Activated CD4-positive, alpha-beta T cell treated with anti-CD3 and anti-CD28 coated beads, Interleukin-2, amount 50 U/mL, for 48 hours (primary cell): ENCODE data around the gene CNTNAP2.

Experiments
- DNase-seq, 2 experiments: peaks; one replicate each; pipeline ENCODE4 v3.0.0-alpha.2; 2020

The CNTNAP2 gene

GRCh38 chr7:147605323-147605722 lies 1488.7 kb downstream of the CNTNAP2 start:
- no peak for DNase-seq

DNA sequence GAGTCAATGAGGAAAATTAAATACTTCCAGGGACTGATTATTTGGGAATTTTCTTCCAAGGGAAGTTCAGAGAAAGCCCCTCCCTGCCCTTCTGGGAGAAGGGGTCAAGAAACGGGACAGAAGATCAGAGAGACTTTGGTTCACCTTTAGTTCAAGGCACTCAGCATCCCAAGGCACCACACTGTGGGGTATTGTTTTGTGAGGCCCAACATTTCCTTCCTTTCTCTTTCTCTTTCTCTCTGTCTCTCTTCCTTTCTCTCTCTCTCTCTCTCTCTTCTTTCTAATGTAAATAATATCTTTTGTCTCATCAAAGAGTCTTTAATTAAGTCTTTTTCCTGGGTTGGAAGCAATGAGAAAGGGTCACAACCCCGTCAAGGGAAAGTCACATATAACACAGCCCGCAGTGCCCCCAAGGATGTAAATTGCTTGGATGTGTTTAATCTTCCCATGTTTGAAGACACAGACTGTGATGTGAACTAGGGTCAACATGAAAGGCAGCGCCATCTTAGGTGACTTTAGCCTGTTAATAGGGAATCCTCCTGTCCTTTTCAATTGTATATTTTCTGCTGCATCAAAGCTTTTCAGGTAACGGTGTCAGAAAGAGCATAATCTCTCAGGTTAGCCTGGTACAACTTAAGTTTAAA lies 1490.7 kb downstream of the CNTNAP2 start:
- DNase-seq: no peak

DNA sequence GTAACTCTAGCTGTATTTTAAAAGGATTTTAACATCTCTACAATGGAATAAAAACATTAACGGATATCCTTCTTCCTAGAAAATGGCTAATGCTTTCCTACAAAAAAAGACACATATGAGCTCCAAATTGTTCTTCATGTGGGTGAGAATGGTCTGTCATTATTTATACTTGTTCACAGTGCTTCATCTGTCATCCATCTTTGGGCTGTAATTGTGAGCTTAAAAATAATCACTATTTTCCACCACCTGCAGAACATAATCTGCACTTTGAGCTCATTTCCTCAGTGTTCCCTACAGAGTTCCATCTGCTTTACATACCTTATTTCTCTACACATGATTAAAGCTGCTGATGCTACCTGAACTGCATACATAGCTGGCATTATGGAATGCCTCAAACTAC lies 1494.8 kb downstream of the CNTNAP2 start:
- no peak for DNase-seq

- DNase-seq: no peak
Measured at GRCh38 chr7:147635288-147635687, 1518.7 kb downstream of the CNTNAP2 start.

DNA sequence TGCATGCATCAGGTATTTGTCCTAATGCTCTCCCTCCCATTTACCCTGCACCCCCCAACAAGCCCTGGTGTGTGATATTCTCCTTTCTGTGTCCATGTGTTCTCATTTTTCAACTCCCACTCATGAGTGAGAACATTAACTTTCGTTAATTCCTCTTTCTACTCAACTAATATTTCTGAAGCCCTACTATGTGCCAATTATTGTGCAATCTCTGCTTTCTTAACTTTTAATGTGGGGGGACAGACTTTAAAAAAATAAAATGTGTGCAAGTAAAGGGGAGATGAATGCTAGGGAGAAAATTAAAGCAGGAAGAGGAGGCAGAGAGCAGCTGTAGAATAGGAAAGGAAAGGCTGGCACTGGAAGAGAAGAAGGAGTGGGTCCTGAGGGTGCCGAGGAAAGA lies 1520.0 kb downstream of the CNTNAP2 start:
- no peak for DNase-seq

DNA sequence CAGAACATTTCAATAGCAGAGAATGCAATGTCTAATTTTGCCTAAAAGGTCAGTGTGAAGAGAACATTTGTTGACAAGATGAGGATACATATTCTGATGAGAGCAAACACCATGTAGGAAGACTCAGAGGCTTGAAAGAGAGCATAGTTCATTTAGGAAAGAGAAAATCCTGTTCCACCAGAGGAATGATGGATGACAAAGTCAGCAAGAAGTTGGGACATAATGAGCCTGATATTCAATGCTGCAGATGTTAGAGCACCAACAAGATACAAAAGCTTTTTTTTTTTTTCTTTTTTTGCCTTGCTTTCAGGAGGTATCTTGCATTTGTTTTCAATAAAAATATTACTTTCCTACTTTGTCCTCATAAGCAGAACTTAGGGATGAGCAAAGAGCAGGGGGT lies 1522.0 kb downstream of the CNTNAP2 start:
- no peak for DNase-seq

DNA sequence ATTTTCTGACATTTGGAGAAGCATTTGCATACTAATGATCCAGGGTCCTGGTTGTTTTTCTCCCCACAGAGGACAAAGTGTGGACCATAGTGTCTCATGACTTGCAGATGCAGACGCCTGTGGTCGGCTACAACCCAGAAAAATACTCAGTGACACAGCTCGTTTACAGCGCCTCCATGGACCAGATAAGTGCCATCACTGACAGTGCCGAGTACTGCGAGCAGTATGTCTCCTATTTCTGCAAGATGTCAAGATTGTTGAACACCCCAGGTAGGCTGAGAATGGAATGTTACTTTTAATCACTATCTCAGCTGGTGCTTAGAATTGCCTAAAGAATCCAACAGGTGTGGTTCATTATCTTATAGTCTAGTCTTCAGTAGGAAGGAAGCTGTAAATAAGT lies 1522.4 kb downstream of the CNTNAP2 start:
- DNase-seq: no peak

DNA sequence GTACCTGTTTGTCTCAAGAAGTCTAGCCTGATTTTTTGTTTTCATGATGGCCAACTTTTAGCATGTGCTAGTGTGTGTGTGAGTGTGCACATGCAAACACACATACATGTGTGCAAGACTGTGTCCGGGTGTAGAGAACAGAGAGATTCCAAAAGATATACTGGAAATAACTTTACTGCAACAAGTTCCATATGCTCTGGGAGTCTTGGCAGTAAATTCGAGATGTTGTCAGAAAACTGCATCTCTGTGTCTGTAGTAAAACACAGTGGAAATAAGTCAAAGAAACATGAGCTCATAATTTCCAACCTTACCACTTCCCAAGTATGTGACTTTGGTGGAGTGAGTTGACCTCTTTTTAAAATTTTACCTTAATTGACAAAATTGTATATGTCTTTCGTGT lies 1523.2 kb downstream of the CNTNAP2 start:
- no peak for DNase-seq

DNA sequence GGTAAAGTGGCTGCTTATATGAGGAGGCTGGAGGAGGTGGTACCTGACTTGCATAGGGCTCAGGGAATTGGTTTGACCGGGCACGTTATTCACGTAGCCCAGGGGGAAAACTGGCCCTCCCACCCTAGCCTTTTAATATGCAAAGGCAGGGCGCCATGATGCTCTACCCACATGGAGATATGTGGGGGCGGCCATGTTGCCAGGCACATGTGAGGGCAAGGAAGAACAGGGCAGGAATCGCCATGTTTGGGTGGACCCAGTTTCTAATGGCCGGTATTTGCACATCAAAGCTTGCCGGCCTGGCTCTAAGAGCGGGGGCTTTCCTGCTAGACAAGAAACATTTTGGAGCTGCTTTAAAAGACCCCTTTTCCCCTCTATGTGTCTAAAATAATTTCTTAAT lies 1524.2 kb downstream of the CNTNAP2 start:
- DNase-seq: no peak

- DNase-seq: no peak
Measured at GRCh38 chr7:147646568-147646967, 1530.0 kb downstream of the CNTNAP2 start.

DNA sequence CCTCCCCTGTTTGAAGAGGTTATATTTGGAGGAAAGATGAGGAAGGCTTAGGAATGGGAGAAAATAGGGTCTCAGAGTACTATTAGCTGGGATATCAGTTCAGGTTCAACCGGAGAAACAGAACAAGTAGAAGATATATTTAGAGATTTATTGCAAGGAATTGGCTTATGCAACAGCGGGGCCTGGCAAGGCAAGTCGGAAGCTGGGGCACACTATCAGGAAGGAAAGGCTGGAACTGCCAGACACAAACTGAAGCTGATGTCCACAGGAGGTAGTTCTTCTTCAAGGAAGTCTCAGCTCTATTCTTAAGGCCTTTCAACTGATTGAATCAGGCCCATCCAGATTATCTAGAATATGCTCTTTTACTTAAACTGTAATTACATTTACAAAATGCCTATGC lies 1534.4 kb downstream of the CNTNAP2 start:
- DNase-seq: no peak

- DNase-seq: no peak
Measured at GRCh38 chr7:147651601-147652000, 1535.0 kb downstream of the CNTNAP2 start.

DNA sequence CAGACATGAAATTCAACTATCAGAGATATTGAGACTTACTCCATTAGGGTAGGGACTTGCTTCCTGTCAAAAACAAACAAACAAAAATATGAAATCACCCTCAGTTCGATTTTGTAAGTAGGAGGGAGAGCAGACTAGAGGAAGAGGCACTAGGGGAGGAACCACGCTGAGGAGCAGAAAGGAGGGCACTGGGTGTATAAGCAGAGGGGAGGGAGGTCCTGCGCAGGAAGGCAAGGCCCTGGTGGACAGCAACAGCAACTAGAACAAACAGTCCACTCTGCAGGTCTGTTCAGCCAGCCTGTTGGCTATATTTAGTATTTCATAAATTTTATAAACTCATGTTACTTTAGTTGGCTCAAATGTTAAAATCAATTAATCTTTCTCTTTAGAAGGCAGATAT lies 1536.9 kb downstream of the CNTNAP2 start:
- DNase-seq: no peak

DNA sequence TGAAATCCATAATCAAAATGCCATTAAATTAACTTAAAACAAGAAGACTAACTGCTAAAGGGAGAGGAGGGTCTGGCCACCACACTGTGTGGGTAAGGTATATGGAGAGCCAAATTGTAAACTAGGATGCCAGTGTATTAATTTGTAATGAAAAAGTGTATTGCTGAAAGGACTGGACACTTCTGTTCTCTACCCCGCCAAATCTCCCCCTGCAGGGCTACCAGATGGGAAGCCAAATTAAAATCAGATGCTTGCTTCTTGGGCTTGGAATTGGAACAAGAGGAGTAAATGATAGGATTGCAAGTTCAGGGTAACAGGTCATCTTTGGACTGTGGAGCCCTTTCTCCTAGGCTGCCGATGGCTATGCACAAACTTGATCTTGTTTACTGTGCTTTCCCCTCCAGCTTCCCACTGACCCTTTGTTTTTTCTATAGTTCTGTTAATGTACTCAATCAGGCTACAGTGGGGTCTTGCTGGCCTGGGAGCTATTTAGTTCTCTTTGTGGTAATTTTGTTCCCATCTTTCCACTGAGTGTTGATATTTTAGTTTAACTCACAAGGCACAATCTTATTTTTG lies 1541.9 kb downstream of the CNTNAP2 start:
- no peak for DNase-seq

DNA sequence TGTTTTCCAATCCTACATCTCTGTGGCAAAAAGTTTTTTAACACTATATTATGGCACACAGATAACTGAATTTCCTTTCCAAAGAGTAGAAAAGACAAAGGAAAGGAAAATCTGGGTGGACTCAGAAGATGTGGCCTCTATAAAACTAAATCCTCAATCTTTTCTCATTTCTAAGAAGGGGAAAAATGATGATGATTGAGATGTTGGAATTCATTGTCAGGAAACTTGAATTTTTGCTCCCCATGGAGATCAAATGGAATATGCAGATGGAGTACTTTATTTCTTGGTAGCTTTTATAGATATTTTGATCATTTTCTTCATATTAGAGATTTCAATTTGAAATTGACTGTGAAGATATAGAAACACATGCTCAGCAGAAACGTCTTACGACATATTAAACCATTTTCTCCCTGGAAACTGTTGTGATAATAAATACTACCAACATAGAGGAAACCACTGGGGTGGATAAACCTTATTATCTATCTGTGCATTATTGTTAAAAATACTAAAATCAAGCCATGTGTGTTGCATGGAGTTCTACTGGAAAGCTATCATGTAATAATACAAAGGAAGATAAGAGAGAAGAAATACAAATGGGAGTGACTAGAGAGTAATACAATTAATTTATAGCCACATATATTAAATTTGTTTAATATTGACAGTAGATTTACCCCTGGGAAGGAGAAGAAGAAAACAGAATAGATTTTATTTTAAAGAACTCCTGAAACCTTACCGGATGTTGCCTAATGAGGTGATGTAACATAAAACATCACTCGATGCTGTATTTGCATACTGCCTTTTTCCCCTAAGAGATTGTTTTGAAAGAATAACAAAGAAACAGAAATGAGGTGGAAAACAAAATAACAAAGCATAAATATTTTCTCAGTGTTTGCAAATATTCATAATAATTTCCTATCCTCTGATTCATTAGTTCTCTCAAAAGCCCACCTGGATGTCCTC lies 1542.7 kb downstream of the CNTNAP2 start:
- no peak for DNase-seq

- no peak for DNase-seq
Measured at GRCh38 chr7:147664541-147664940, 1547.9 kb downstream of the CNTNAP2 start.

GRCh38 chr7:147670759-147671158 lies 1554.2 kb downstream of the CNTNAP2 start:
- no peak for DNase-seq

GRCh38 chr7:147674705-147675104 lies 1558.1 kb downstream of the CNTNAP2 start:
- no peak for DNase-seq

DNA sequence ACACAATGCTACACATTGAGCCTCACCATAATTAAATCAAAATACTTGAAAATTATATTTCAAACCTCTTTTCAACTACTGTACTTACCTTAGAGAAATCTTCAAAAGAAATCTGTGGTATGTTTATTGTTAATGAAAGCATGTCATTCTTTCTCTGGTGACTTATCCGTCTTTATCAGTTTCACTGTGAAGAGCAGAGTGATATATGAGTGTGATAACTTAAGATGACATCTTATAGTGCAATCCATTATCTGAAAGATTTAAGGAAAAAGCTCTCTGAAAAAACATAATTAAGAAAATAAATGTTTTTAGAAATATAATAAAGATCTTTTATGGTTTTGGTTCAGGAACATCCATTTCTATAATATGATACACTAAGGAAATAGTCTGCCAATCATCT lies 1562.3 kb downstream of the CNTNAP2 start:
- no peak for DNase-seq

GRCh38 chr7:147681530-147681929 lies 1564.9 kb downstream of the CNTNAP2 start:
- no peak for DNase-seq

- no peak for DNase-seq
Measured at GRCh38 chr7:147700702-147701101, 1584.1 kb downstream of the CNTNAP2 start.

DNA sequence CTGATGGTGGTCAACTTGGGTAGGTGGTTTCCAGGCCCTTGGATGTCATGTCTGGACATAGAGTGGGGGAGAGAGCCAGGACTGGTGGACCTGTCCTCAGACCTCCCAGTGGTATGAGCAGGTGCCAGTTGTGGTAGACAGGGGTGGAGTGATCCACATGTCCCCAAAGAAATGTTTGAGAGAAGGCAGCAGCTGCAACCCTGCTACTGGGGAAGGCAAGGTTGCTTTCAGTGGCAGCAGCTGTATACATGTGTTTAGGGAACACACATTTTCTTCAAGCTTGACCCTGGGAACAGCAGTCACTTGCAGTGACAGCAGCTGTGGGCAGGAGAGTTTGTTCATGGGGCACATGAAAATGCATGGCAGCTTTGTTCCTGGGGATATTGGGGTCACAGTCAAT lies 1591.3 kb downstream of the CNTNAP2 start:
- no peak for DNase-seq

DNA sequence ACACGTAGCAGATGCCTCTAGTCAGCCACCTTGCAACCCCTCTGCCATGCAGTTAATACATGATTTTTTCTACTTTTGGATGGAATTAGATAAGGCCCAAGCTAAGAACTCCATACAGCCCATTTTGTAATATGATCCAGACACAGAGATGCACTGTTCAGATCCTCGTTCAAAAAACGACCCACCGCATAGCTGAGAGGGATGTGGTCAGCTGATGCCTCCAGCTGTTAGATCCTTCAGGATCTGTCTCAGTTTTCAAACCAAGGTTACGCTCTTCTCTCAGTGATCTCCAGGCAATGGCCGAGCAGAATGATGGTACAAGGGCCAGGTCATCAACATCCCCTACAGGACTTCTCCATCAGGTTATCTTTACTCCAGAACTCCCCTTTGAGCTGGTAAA lies 1592.3 kb downstream of the CNTNAP2 start:
- DNase-seq: no peak

- no peak for DNase-seq
Measured at GRCh38 chr7:147711447-147711846, 1594.8 kb downstream of the CNTNAP2 start.
